Measurements from ENCODE around the gene CCDC88A. TPM values are rescaled to one million over a fixed set of nuclear protein-coding genes. Genes with fewer than 3 reads are reported as not detected.

CCDC88A gene
- total RNA-seq, 1 donor from 2014 or later: 20.3 TPM

DNA sequence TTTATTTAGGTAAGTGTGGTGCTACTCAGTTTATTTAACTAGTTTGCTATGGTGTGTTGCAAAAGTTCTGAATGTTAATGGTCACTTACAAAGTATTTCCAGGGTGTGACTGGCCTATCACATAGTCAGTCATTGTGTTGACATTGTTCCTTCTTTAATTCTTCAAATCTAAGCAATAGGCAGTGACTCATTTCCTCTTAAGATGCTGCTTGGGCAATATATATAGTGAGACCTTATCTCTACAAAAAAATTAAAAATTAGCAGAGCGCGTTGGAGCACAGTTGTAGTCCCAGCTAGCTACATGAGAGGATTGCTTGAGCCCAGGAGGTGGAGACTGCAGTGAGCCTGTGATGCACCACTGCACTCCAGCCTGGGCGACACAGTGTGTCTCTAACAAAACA is 5.8 kb upstream of the CCDC88A start:
- no peaks in the 10 kb centered on the region for H3K27me3 ChIP-seq (ENCODE audit: control insufficient read depth, insufficient read depth, low read length)
- no peak overlapping the region for H3K4me3 ChIP-seq (ENCODE audit: low read depth, low read length)
- no peak for FAIRE-seq
- DNase-seq (ENCODE audit: low read depth): peak; percentile 99
- H3K36me3 ChIP-seq (ENCODE audit: control insufficient read depth, insufficient read depth, low read length): no peaks in the 10 kb centered on the region
- TF ChIP-seq CTCF (IDR thresholded peaks at IDR 0.05; ENCODE audit: insufficient read depth, low read length, severe bottlenecking): no peak

DNA sequence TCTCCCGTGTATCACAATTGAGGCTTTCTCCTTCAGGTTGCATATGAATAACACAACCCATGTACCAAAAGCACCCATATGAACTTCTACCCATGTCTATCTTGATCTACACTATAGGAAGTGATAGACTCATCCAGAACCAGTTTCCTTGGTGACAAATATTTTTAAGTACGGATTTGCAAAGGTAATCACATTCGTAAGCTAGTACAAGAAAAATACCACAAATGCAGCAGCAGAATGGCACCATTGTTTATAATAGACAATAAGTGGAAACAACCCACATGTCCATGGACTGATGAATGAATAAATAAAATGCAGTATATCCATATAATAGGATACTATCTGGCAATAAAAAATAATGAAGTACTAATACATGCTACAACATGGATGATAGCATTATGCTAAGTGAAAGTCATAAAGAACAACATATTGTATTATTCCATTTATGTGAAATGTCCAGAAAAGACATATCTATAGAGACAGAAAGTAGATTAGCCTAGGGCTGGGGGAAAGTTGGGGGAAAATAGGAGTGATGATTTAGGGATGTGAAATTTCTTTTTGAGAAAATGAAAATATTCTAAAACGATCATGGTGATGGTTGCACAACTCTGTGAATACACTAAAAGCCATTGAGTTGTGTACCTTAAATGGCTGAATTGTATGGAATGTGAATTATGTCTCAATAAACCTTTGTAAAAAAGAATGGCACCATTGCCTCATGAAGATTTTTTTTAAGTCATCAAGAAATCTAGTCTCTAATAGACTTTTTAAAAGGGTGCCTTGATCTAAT is 3.4 kb upstream of the CCDC88A start:
- H3K36me3 ChIP-seq (ENCODE audit: control insufficient read depth, insufficient read depth, low read length): no peaks in the 10 kb centered on the region
- no peaks in the 10 kb centered on the region for H3K27me3 ChIP-seq (ENCODE audit: control insufficient read depth, insufficient read depth, low read length)
- no peak for TF ChIP-seq CTCF (IDR thresholded peaks at IDR 0.05; ENCODE audit: insufficient read depth, low read length, severe bottlenecking)
- no peak for DNase-seq (ENCODE audit: low read depth)
- no peak for FAIRE-seq
- no peak overlapping the region for H3K4me3 ChIP-seq (ENCODE audit: low read depth, low read length)

GRCh38 chr2:55421326-55421725 is 1.7 kb upstream of the CCDC88A start:
- DNase-seq (ENCODE audit: low read depth) (no peak), FAIRE-seq (no peak)
- Histone ChIP-seq H3K4me3 (ENCODE audit: low read depth, low read length) (no peak overlapping the region), H3K27me3 (ENCODE audit: control insufficient read depth, insufficient read depth, low read length) (no peaks in the 10 kb centered on the region), H3K36me3 (ENCODE audit: control insufficient read depth, insufficient read depth, low read length) (no peaks in the 10 kb centered on the region)
- TF ChIP-seq CTCF (IDR thresholded peaks at IDR 0.05; ENCODE audit: insufficient read depth, low read length, severe bottlenecking): no peak

DNA sequence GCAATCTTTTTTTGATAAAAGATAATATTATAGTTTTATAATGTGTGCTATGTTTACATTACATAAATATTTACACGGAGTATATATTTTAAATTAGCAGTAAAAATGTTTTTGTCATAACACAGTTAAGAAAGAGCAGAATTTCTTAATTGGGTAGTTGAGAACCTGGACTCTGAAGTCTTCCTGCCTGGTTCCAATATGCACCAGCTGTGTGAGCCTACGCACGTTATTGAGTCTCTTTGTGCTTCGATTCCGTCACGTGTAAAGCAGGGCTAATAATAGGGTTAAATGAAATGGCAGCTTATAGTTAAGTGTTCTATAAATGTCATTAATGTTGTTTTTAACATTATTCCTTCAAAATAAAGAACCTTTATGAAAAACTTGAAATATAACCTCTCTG is 1.2 kb upstream of the CCDC88A start:
- Histone ChIP-seq H3K27me3 (ENCODE audit: control insufficient read depth, insufficient read depth, low read length) (no peaks in the 10 kb centered on the region), H3K4me3 (ENCODE audit: low read depth, low read length) (no peak overlapping the region), H3K36me3 (ENCODE audit: control insufficient read depth, insufficient read depth, low read length) (no peaks in the 10 kb centered on the region)
- FAIRE-seq (no peak), DNase-seq (ENCODE audit: low read depth) (no peak)
- TF ChIP-seq CTCF (IDR thresholded peaks at IDR 0.05; ENCODE audit: insufficient read depth, low read length, severe bottlenecking): no peak

GRCh38 chr2:55420439-55420725 is 726 bp upstream of the CCDC88A start:
- FAIRE-seq (no peak), DNase-seq (ENCODE audit: low read depth) (peak; percentile 42)
- no peaks in the 10 kb centered on the region for H3K36me3 ChIP-seq (ENCODE audit: control insufficient read depth, insufficient read depth, low read length)
- peak overlapping the region; percentile 100 for H3K4me3 ChIP-seq (ENCODE audit: low read depth, low read length)
- no peaks in the 10 kb centered on the region for H3K27me3 ChIP-seq (ENCODE audit: control insufficient read depth, insufficient read depth, low read length)
- TF ChIP-seq CTCF (IDR thresholded peaks at IDR 0.05; ENCODE audit: insufficient read depth, low read length, severe bottlenecking): no peak

DNA sequence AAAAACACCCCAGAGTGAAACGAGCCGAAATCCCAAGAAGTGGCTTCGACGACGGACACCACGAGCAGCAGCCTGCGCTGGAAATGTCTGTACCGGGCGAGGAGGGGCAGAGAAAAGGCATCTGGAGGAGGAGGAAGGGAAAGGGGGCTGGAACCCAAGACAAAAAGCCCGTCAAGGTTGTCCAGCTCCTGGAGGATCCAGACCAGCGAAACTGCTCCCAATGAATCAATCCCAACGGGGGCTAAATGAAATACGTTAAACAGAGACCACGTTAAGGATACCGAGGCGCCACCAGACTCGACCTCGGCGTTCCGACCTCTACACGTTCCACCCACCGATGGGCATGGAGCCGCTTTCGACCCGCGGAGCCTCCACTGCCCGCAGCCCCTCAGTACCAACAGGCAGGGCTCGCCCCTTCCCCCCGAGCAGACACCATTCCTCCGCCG is 400 bp downstream of the CCDC88A start:
- Histone ChIP-seq H3K36me3 (ENCODE audit: control insufficient read depth, insufficient read depth, low read length) (no peaks in the 10 kb centered on the region), H3K4me3 (ENCODE audit: low read depth, low read length) (peak overlapping the region; percentile 100), H3K27me3 (ENCODE audit: control insufficient read depth, insufficient read depth, low read length) (no peaks in the 10 kb centered on the region)
- TF ChIP-seq CTCF (IDR thresholded peaks at IDR 0.05; ENCODE audit: insufficient read depth, low read length, severe bottlenecking): no peak
- FAIRE-seq: no peak
- peak; percentile 23 for DNase-seq (ENCODE audit: low read depth)

Measured in bronchial epithelial cell (primary cell).